ENCODE data around the gene PELI1.
"Not testable (repeated sequence)": the region's sequence is repeated elsewhere in the genome, so short reads cannot be mapped to it uniquely, and the experiment has no call there.

Gene PELI1

GRCh38 chr2:64086347-64087082, 57.7 kb downstream of the PELI1 start:
- no peak for DNase-seq (ENCODE audit: low spot score)

GRCh38 chr2:64085936-64086335, 58.3 kb downstream of the PELI1 start:
- no peak for DNase-seq (ENCODE audit: low spot score)

DNA sequence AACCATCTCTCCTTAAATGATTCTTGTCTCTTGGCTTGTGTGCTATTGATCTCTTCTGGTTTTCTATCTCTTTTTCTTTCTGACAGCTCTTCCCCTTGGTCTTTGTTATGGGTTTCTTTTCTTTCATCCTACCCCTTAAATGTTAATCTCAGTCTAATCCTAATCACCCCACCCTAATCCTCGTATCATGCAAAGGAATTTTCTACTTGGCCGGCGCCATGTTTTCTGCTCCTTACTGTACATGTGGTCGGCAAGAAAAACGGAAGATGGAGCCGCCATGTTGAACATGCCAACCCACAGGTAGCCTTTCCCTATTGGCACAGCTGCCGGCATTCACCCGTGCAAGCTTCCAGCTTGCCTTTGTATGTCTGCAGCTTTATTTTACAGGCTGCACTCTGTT, 63.2 kb downstream of the PELI1 start:
- DNase-seq (ENCODE audit: low spot score), result no peak

DNA sequence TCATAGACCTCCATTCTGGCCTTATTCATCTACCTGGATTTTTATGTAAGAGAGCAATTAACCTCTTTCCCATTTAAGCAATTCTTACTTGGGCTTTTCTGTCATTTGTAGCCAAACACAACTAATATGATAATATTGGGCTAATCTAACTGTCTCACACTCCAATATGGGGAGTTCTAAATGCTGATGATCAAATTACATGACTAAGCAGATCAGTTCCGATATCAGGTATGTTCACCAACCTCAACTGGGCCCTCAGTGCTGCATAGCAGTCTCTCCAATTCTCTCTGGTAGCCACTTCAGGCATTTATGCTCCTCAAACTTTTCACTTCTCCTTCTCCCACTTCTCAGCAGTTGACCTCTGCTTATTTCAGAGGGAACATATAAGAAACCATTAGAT, 64.0 kb downstream of the PELI1 start:
- DNase-seq (ENCODE audit: low spot score), result no peak

- not testable (repeated sequence) for DNase-seq (ENCODE audit: low spot score)
These were observed 64.5 kb downstream of the PELI1 start for GRCh38 chr2:64079688-64080087.

DNA sequence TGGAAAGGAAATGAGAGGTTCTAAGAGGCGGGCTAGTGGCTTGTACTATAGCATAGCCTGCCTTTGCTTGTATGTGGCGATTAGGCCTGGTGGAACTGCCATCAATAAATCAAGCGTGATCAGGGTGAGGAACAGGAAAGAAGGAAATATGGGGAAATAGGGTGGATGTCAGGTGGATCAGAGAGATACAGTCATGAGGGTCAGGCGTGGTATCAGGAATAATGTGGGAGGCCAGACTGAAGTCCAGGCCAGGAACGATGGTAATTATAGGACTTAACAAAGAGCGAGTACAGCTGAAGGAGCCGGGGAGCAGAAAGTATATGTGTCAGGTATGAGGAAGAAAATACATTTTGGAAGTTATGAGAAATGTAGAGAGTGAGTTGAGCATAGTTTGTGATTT, 67.4 kb downstream of the PELI1 start:
- DNase-seq (ENCODE audit: low spot score), result not testable (repeated sequence)

- not testable (repeated sequence) for DNase-seq (ENCODE audit: low spot score)
These were observed 69.6 kb downstream of the PELI1 start for GRCh38 chr2:64074616-64075015.

- no peak for DNase-seq (ENCODE audit: low spot score)
These were observed 76.9 kb downstream of the PELI1 start for GRCh38 chr2:64067326-64067725.

- DNase-seq (ENCODE audit: low spot score), result no peak
These were observed 78.7 kb downstream of the PELI1 start for GRCh38 chr2:64065516-64065915.

DNA sequence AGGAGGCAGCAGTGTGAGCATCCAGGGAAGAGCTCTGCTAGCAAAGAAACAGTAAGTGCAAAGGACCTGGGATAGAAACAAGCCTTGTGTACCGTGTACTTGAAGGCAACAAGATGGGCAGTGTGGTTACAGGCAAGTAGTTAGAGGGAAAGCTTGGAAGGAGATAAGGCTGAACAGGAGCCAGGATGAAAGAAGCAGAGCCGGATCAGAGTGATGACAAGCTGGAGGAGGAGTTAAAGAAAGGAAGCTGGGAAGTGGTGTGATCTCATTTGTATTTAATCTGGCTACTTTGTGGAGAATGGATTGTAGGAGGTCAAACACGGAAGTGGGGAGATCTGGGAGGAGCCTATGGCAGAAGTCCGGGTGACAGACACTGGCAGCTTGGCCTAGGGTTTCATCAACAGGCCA, 80.3 kb downstream of the PELI1 start:
- no peak for DNase-seq (ENCODE audit: low spot score)

GRCh38 chr2:64063454-64063853, 80.8 kb downstream of the PELI1 start:
- no peak for DNase-seq (ENCODE audit: low spot score)

- no peak for DNase-seq (ENCODE audit: low spot score)
These were observed 81.4 kb downstream of the PELI1 start for GRCh38 chr2:64062840-64063239.

DNA sequence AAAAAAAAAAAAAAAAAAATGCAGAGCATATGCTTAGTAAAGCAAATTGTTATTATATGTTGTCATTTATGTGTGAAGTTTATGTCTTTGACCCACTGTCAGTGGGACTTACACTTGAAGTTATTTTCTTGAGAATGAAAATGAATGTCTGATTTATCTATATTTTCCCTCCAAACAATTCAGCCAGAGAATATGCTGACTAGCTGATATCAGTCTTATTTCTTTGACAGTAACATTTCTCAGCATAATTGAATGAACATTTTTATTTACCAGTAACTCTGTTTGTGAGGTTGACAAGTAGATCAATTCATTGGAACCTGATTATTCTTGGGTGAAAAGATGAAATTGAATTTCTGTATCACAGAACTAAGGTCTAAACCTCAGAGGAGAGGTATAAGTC, 85.0 kb downstream of the PELI1 start:
- no peak for DNase-seq (ENCODE audit: low spot score)

- DNase-seq (ENCODE audit: low spot score), result no peak
These were observed 88.2 kb downstream of the PELI1 start for GRCh38 chr2:64056021-64056420.

DNA sequence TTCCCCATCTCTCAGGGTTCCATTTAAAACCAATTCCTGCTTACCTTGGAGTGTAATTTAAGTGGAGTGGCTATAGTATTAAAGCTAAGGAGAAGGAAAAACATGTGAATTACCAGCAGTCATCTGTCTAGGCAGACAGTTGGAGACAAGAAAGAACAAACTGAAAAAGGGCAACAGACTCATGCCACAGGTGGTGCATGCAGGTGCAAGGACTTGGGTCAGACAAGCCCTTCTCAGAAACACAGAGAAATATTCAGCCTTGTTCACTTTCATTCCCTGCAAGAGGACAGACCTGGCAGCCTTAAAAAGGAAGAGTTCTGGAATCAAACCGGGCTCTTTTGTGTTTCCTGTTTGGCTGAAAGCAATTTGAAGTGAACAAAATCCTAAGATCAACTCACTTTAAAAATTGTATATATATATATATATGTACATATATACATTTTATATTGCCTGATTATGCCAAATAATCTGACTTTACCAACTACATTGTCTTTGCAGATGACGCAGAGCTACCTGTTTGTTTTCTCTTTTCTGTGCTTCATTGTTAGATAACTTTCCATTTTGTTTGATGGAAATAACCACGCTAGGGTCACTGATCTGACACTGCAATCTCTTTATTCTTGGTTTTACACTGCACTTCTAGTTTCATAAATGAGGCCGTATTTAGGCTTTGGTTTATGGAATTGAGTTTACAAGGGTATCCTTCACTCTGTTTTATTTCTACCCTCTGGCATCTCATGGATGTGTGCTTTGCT, 89.9 kb downstream of the PELI1 start:
- DNase-seq (ENCODE audit: low spot score), result no peak

- DNase-seq (ENCODE audit: low spot score), result no peak
These were observed 91.6 kb downstream of the PELI1 start for GRCh38 chr2:64052463-64053241.

- peak; percentile 56 for DNase-seq (ENCODE audit: low spot score)
These were observed 94.5 kb downstream of the PELI1 start for GRCh38 chr2:64049633-64050220.

DNA sequence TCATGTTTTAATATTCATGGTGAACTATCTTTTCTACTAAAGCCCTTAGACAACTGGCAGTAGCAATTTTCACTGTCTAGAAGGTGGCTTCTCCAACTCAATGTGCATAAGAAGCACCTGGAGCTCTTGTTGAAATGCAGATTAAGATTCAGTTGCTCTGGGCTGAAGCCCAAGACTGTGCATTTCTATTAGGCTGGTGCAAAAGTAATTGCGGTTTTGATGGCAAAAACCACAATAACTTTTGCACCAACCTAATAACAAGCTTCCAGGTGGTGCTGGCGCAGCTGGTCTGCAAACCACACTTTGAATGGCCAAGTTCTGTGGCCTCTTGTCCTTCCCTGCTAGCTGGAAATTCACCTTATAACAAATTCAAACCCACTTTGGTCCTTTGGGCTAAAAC, 98.3 kb downstream of the PELI1 start:
- DNase-seq (ENCODE audit: low spot score), result no peak

Measured in ecto neural progenitor cell (in vitro differentiated cells).